IPS DF 6.9 (cell line): ENCODE measurements around the gene CXCR1.

Experiments
- DNase-seq: peaks from one replicate; pipeline ENCODE4 v3.0.0-alpha.2; 2013; ENCODE audit warnings: low read depth, low spot score
- H3K27ac ChIP-seq: one replicate; pipeline ENCODE4 v1.5.1; 2013; ENCODE audit warnings: low read length, control low read depth
- H3K27me3 ChIP-seq: 2 replicates; pipeline ENCODE4 v1.6.1; 2013; ENCODE audit warnings: mild to moderate bottlenecking, low read length; ENCODE audit not compliant: control insufficient read depth, insufficient read depth
- H3K36me3 ChIP-seq: 2 replicates; pipeline ENCODE4 v1.6.1; 2013; ENCODE audit warnings: low read length; ENCODE audit not compliant: control insufficient read depth, insufficient read depth
- H3K4me1 ChIP-seq: 2 replicates; pipeline ENCODE4 v1.6.1; 2013; ENCODE audit warnings: low read length; ENCODE audit not compliant: control insufficient read depth, insufficient read depth
- H3K4me3 ChIP-seq: 2 replicates; pipeline ENCODE4 v1.5.1; 2013; ENCODE audit warnings: mild to moderate bottlenecking, low read length
- H3K9me3 ChIP-seq: 2 replicates; pipeline ENCODE4 v1.6.1; 2013; ENCODE audit warnings: low read length, inconsistent platforms; ENCODE audit not compliant: control insufficient read depth, insufficient read depth
- WGBS: extraction: QIAGEN DNeasy Blood & Tissue Kit; methylation state at CpG from one replicate; pipeline ENCODE4 v1.1.7; 2013; ENCODE audit warnings: mixed read lengths, missing lambda C conversion rate; ENCODE audit not compliant: insufficient read length, insufficient coverage; 5-methylcytosine and 5-hydroxymethylcytosine counted together

CXCR1 gene

GRCh38 chr2:218162814-218163213 lies 3.9 kb downstream of the CXCR1 start:
- no peak for DNase-seq
- Histone ChIP-seq H3K9me3 (no peaks in the 10 kb centered on the region), H3K36me3 (no peaks in the 10 kb centered on the region), H3K4me3 (no peak overlapping the region), H3K4me1 (no peaks in the 10 kb centered on the region), H3K27me3 (no peaks in the 10 kb centered on the region), H3K27ac (no peak overlapping the region)
- no CpG with 5 or more reads among the region's 1 CpG for WGBS

GRCh38 chr2:218161644-218162043 lies 5.1 kb downstream of the CXCR1 start:
- no peak for DNase-seq
- Histone ChIP-seq H3K4me3 (no peak overlapping the region), H3K4me1 (no peaks in the 10 kb centered on the region), H3K36me3 (no peaks in the 10 kb centered on the region), H3K9me3 (no peaks in the 10 kb centered on the region), H3K27me3 (no peaks in the 10 kb centered on the region), H3K27ac (no peak overlapping the region)
- no CpG with 5 or more reads among the region's 2 CpGs for WGBS

- no peaks in the 10 kb centered on the region for H3K9me3 ChIP-seq
- H3K4me3 ChIP-seq = no peak overlapping the region
- no CpG with 5 or more reads among the region's 7 CpGs for WGBS
Measured at GRCh38 chr2:218155953-218156479, 10.7 kb downstream of the CXCR1 start.

GRCh38 chr2:218152777-218153176 lies 14.0 kb downstream of the CXCR1 start:
- no peak overlapping the region for H3K4me3 ChIP-seq
- H3K9me3 ChIP-seq = no peaks in the 10 kb centered on the region
- no peaks in the 10 kb centered on the region for H3K27me3 ChIP-seq
- no peaks in the 10 kb centered on the region for H3K4me1 ChIP-seq
- WGBS = no CpG with 5 or more reads among the region's 1 CpG
- no peaks in the 10 kb centered on the region for H3K36me3 ChIP-seq
- no peak overlapping the region for H3K27ac ChIP-seq
- no peak for DNase-seq

More at GRCh38 chr2:218155953-218156479, 10.7 kb downstream of the CXCR1 start:
- no peak overlapping the region for H3K27ac ChIP-seq
- no peaks in the 10 kb centered on the region for H3K4me1 ChIP-seq
- no peak for DNase-seq
- H3K27me3 ChIP-seq = no peaks in the 10 kb centered on the region
- no peaks in the 10 kb centered on the region for H3K36me3 ChIP-seq

- DNase-seq = no peak
- H3K9me3 ChIP-seq = no peaks in the 10 kb centered on the region
- H3K4me1 ChIP-seq = no peaks in the 10 kb centered on the region
- no peak overlapping the region for H3K4me3 ChIP-seq
- H3K27me3 ChIP-seq = no peaks in the 10 kb centered on the region
- H3K27ac ChIP-seq = no peak overlapping the region
- H3K36me3 ChIP-seq = no peaks in the 10 kb centered on the region
- no CpG with 5 or more reads among the region's 8 CpGs for WGBS
Measured at GRCh38 chr2:218152172-218152571, 14.6 kb downstream of the CXCR1 start.

- Histone ChIP-seq H3K4me3 (no peak overlapping the region), H3K27ac (no peak overlapping the region), H3K27me3 (no peaks in the 10 kb centered on the region), H3K4me1 (no peaks in the 10 kb centered on the region), H3K36me3 (no peaks in the 10 kb centered on the region), H3K9me3 (peaks cover 2% of the 10 kb centered on the region)
- no CpG with 5 or more reads among the region's 5 CpGs for WGBS
- DNase-seq = no peak
Measured at GRCh38 chr2:218149848-218150440, 16.8 kb downstream of the CXCR1 start.

GRCh38 chr2:218149098-218149497 lies 17.7 kb downstream of the CXCR1 start:
- no CpG with 5 or more reads among the region's 5 CpGs for WGBS
- no peak overlapping the region for H3K27ac ChIP-seq
- no peaks in the 10 kb centered on the region for H3K27me3 ChIP-seq
- no peak overlapping the region for H3K4me3 ChIP-seq
- no peaks in the 10 kb centered on the region for H3K4me1 ChIP-seq
- no peaks in the 10 kb centered on the region for H3K36me3 ChIP-seq
- H3K9me3 ChIP-seq = peaks cover 2% of the 10 kb centered on the region
- DNase-seq = no peak

- H3K9me3 ChIP-seq = peaks cover 2% of the 10 kb centered on the region
- no peaks in the 10 kb centered on the region for H3K36me3 ChIP-seq
- no peak overlapping the region for H3K4me3 ChIP-seq
- no peaks in the 10 kb centered on the region for H3K27me3 ChIP-seq
- H3K4me1 ChIP-seq = no peaks in the 10 kb centered on the region
- DNase-seq = no peak
- H3K27ac ChIP-seq = no peak overlapping the region
Measured at GRCh38 chr2:218146056-218146455, 20.7 kb downstream of the CXCR1 start.

- no peaks in the 10 kb centered on the region for H3K36me3 ChIP-seq
- H3K9me3 ChIP-seq = peaks cover 2% of the 10 kb centered on the region
- no peaks in the 10 kb centered on the region for H3K27me3 ChIP-seq
- DNase-seq = no peak
- no CpG with 5 or more reads among the region's 3 CpGs for WGBS
- no peak overlapping the region for H3K4me3 ChIP-seq
- H3K27ac ChIP-seq = no peak overlapping the region
- H3K4me1 ChIP-seq = no peaks in the 10 kb centered on the region
Measured at GRCh38 chr2:218145124-218145523, 21.6 kb downstream of the CXCR1 start.

- no peaks in the 10 kb centered on the region for H3K4me1 ChIP-seq
Measured at GRCh38 chr2:218138047-218138446, 28.7 kb downstream of the CXCR1 start.

GRCh38 chr2:218137514-218137913 lies 29.2 kb downstream of the CXCR1 start:
- no peaks in the 10 kb centered on the region for H3K4me1 ChIP-seq
- no CpG with 5 or more reads among the region's 3 CpGs for WGBS

More at GRCh38 chr2:218138047-218138446, 28.7 kb downstream of the CXCR1 start:
- Histone ChIP-seq H3K9me3 (no peaks in the 10 kb centered on the region), H3K36me3 (no peaks in the 10 kb centered on the region), H3K27ac (no peak overlapping the region), H3K27me3 (no peaks in the 10 kb centered on the region), H3K4me3 (no peak overlapping the region)
- no CpG with 5 or more reads among the region's 4 CpGs for WGBS
- DNase-seq = no peak

More at GRCh38 chr2:218137514-218137913, 29.2 kb downstream of the CXCR1 start:
- Histone ChIP-seq H3K9me3 (no peaks in the 10 kb centered on the region), H3K27me3 (no peaks in the 10 kb centered on the region), H3K4me3 (no peak overlapping the region), H3K36me3 (no peaks in the 10 kb centered on the region), H3K27ac (no peak overlapping the region)
- DNase-seq = no peak
